H54 (cell line): ENCODE results near the gene TRPM3.

ENCODE experiments used
- DNase-seq: peaks from one replicate; pipeline ENCODE4 v3.0.0; 2011; ENCODE audit warnings: low spot score, mixed read lengths; ENCODE audit not compliant: insufficient read length
- FAIRE-seq: peaks from 3 replicates; lab custom pipeline; 2011; peaks lifted over from hg19 to GRCh38; lab: Jason Lieb, UNC
- POLR2A ChIP-seq: IDR thresholded peaks from 2 replicates; pipeline ENCODE4 v1.6.1; 2011; ENCODE audit warnings: low read depth, mild to moderate bottlenecking, low read length

Gene TRPM3

GRCh38 chr9:71072587-71072986 lies 48.8 kb downstream of the TRPM3 start:
- FAIRE-seq = no peak
- TF ChIP-seq POLR2A = no peak
- DNase-seq = no peak

- no peak for TF ChIP-seq POLR2A
- FAIRE-seq (no peak), DNase-seq (no peak)
Measured at GRCh38 chr9:71071633-71072032, 49.8 kb downstream of the TRPM3 start.

DNA sequence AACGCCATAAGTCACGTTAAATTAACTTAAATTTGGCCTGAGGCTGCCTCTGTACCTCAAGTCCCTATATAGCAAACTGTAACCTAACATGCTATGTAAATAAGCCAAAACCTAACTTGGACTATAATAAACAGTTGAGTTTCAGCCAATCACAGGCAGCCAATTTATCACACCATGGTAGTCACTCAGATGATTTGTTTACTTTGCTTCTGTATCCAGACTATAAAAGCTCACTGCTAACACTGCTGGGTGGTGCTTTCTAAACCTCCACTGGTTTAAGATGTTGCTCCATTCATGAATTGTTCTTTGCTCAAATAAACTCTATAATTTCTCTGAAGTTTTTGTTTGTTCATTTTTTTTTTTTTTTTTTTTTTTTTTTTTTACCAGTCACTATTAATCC lies 62.8 kb downstream of the TRPM3 start:
- DNase-seq (no peak), FAIRE-seq (no peak)
- no peak for TF ChIP-seq POLR2A

GRCh38 chr9:71052287-71052686 lies 69.1 kb downstream of the TRPM3 start:
- no peak for DNase-seq
- TF ChIP-seq POLR2A = no peak
- no peak for FAIRE-seq

GRCh38 chr9:71048280-71048679 lies 73.1 kb downstream of the TRPM3 start:
- no peak for TF ChIP-seq POLR2A
- FAIRE-seq (peak; percentile 45), DNase-seq (no peak)

DNA sequence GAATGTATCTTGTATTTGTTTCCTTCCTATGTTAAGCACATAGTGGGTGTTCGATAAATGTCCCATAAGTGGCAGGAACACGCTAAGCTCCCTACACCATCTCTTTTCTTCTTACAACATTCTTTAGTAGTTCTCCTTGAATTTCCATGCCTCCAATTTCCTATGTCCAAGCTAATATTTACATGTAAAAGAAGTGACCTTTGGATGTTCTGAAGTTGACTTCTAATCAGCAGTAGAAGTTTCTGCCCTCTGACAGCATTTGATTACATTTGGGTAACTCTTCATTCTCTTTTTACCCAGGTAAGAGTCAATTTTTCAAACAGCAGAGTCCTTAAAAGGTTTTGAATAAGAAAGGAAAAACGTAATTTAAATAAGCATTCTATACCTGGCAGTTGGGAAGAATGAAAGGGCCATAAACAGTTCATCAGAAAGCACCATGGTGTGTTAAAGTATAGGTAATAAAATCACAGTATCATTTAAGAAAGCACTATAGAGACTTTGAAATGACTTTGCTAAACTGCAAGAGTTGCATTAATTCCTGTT lies 78.9 kb downstream of the TRPM3 start:
- FAIRE-seq = no peak
- no peak for DNase-seq
- TF ChIP-seq POLR2A = no peak

GRCh38 chr9:71037521-71037920 lies 83.9 kb downstream of the TRPM3 start:
- no peak for DNase-seq
- no peak for TF ChIP-seq POLR2A
- FAIRE-seq = no peak

DNA sequence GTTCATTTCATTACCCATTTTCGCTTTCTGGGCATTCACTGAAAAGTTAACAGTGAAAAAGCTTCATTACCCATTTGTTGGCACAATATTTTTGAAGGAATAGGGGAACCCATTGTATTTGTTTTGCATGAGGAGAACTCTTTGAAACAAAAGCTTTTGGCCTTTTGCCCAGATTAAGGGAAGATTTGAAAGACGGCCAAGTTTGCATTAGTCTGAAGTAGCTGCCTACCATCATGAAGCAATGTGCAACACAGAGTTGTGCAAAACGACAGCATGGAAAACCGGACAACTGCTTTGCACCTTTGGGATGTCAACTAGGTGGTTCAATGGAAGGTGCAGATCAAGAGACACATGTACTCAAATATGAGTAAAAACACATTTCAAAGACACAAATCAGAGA lies 84.9 kb downstream of the TRPM3 start:
- no peak for DNase-seq
- TF ChIP-seq POLR2A = no peak
- FAIRE-seq = peak; percentile 15

DNA sequence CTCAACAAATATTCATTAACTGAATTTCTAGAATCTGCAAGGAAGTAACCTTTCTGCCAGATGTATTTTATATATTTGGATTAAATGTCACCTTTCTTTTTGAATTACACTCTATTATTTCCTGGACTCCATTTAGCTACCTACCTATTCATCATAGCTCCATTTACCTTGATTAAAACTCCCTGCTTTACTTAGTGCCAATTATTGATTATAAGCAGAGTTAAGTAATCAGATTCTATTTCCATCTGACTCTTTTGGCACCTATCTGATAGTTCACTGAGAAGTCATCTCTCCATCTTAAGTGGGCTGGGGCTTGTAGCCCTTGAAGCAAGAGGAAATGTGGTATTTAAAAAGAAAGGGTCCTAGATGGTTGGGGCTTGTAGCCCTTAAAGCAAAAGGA lies 88.6 kb downstream of the TRPM3 start:
- TF ChIP-seq POLR2A = no peak
- DNase-seq (no peak), FAIRE-seq (no peak)

DNA sequence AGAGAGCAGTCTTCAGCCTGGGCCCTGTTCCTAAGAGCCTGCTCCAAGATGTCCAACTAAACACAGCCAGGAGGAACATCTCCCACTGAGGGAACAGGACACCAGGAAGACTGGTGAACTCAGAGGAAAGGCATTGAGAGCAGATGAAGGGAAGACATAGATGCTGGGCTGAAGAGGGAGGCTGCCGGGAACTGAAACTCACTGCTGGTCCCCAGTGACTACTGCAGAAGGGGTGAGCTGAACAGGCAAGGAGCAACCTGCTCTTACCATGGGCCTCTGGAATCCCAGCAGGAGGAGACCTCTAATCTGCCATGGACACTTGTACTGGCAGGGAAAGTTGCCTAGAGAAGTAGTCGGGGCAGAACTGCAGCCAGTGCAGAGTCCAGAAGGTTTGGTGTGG lies 95.7 kb downstream of the TRPM3 start:
- no peak for DNase-seq
- TF ChIP-seq POLR2A = no peak
- FAIRE-seq = no peak

GRCh38 chr9:71025201-71025600 lies 96.2 kb downstream of the TRPM3 start:
- DNase-seq = no peak
- no peak for FAIRE-seq
- no peak for TF ChIP-seq POLR2A

- FAIRE-seq = peak; percentile 48
- no peak for DNase-seq
- no peak for TF ChIP-seq POLR2A
Measured at GRCh38 chr9:71010258-71010657, 111.2 kb downstream of the TRPM3 start.

- DNase-seq = no peak
- FAIRE-seq = no peak
- no peak for TF ChIP-seq POLR2A
Measured at GRCh38 chr9:71005456-71005855, 116.0 kb downstream of the TRPM3 start.

DNA sequence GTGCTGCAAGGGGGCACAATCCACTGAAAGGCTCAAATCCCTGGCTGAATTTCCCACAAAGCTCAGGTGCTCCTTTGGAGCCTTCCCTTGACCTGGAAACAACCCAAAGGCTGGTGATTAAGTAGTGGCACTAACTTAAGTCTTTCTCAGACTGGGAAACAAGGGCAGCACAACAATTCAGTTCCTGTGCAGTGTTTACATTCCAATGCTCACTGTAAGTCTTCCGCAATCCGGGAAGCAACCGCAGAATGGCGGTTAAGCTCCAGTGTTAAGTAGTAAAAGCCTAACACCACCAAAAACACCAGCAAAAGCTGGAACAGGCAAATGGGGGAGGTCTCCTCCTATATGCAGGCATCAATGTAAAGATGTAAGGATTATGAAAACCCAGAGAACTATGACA lies 117.2 kb downstream of the TRPM3 start:
- FAIRE-seq (no peak), DNase-seq (no peak)
- TF ChIP-seq POLR2A = no peak

GRCh38 chr9:71003346-71003745 lies 118.1 kb downstream of the TRPM3 start:
- DNase-seq (no peak), FAIRE-seq (peak; percentile 36)
- no peak for TF ChIP-seq POLR2A

DNA sequence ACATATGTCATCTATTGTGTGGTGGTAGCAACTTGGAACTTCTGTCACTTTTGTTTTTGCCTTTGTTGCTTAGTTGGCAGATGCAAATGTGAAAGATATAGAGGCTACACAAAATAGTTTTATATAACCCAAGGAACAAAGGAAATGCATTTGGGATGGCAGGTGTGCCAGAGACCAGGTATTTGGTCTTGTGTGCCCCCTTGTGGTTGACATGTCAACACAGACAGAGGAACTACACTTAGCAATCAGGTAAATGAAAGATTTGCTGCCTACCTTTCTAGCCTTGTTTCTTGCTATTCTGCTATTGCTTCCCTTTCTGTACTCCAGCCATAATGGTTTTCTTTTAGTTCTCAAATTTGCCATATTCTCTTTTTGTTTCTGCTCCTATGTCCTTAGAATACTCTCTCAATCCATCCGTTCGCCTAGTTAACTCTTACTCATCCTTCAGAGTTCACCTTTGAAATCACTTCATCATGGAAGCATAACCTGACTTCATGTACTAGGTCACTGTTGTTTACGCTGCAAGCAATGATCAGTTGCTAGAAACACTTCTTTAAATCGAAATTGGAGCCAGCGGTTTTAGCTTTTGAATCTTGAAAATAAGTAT lies 119.5 kb downstream of the TRPM3 start:
- DNase-seq = no peak
- no peak for TF ChIP-seq POLR2A
- peak; percentile 96 for FAIRE-seq
